ENCODE data around the gene TM4SF18.
"Not testable (repeated sequence)": the region's sequence is repeated elsewhere in the genome, so short reads cannot be mapped to it uniquely, and the experiment has no call there.

Gene TM4SF18

GRCh38 chr3:149382101-149382467 lies 48.6 kb upstream of the TM4SF18 start:
- ATAC-seq: peak; percentile 57
- TF ChIP-seq TOX (CRISPR knock-in tag; IDR thresholded peaks at IDR 0.05; ENCODE audit: borderline replicate concordance) (peak; percentile 21; the same call in 1 of the 2 replicates), ISL1 (CRISPR knock-in tag; IDR thresholded peaks at IDR 0.05) (peak; percentile 64), CSDC2 (CRISPR knock-in tag; IDR thresholded peaks at IDR 0.05) (no peak)

GRCh38 chr3:149381173-149382100 lies 48.0 kb upstream of the TM4SF18 start:
- no peak for ATAC-seq
- TF ChIP-seq ZC3H10 (CRISPR knock-in tag; IDR thresholded peaks at IDR 0.05): no peak
- TF ChIP-seq BACH2 (CRISPR knock-in tag; IDR thresholded peaks at IDR 0.05; ENCODE audit: borderline replicate concordance): no peak
- no peak for TF ChIP-seq CSDC2 (CRISPR knock-in tag; IDR thresholded peaks at IDR 0.05)
- no peak for TF ChIP-seq ISL1 (CRISPR knock-in tag; IDR thresholded peaks at IDR 0.05)
- TF ChIP-seq TOX (CRISPR knock-in tag; IDR thresholded peaks at IDR 0.05; ENCODE audit: borderline replicate concordance): no peak
- no peak for TF ChIP-seq OSR1 (CRISPR knock-in tag; IDR thresholded peaks at IDR 0.05)

- ATAC-seq: not testable (repeated sequence)
Observed at GRCh38 chr3:149380220-149380619, 46.8 kb upstream of the TM4SF18 start.

GRCh38 chr3:149378478-149379309 lies 45.3 kb upstream of the TM4SF18 start:
- TF ChIP-seq ZFP3 (CRISPR knock-in tag; IDR thresholded peaks at IDR 0.05): no peak
- no peak for TF ChIP-seq OSR1 (CRISPR knock-in tag; IDR thresholded peaks at IDR 0.05)
- no peak for TF ChIP-seq ESRRG (CRISPR knock-in tag; IDR thresholded peaks at IDR 0.05)
- TF ChIP-seq BACH2 (CRISPR knock-in tag; IDR thresholded peaks at IDR 0.05; ENCODE audit: borderline replicate concordance): no peak
- no peak for TF ChIP-seq CSDC2 (CRISPR knock-in tag; IDR thresholded peaks at IDR 0.05)
- no peak for TF ChIP-seq CREB5 (CRISPR knock-in tag; IDR thresholded peaks at IDR 0.05; ENCODE audit: low read depth)
- no peak for TF ChIP-seq TCF4 (CRISPR knock-in tag; IDR thresholded peaks at IDR 0.05; ENCODE audit: borderline replicate concordance)
- TF ChIP-seq PPARA (CRISPR knock-in tag; IDR thresholded peaks at IDR 0.05; ENCODE audit: borderline replicate concordance): no peak
- no peak for TF ChIP-seq ARNTL (CRISPR knock-in tag; IDR thresholded peaks at IDR 0.05; ENCODE audit: borderline replicate concordance, low read depth)
- no peak for TF ChIP-seq ZNF8 (CRISPR knock-in tag; IDR thresholded peaks at IDR 0.05)
- no peak for ATAC-seq

- peak; percentile 88 for ATAC-seq
- TF ChIP-seq RARB (CRISPR knock-in tag; IDR thresholded peaks at IDR 0.05) (0 out of 2 replicates have a peak, but pooled peaks have one; percentile 19), ZFP30 (CRISPR knock-in tag; IDR thresholded peaks at IDR 0.05) (no peak), ZFP3 (CRISPR knock-in tag; IDR thresholded peaks at IDR 0.05) (no peak), ZC3H10 (CRISPR knock-in tag; IDR thresholded peaks at IDR 0.05) (no peak), GLIS3 (CRISPR knock-in tag; IDR thresholded peaks at IDR 0.05) (no peak), ISL1 (CRISPR knock-in tag; IDR thresholded peaks at IDR 0.05) (no peak), SNAI2 (CRISPR knock-in tag; IDR thresholded peaks at IDR 0.05) (no peak), PPARA (CRISPR knock-in tag; IDR thresholded peaks at IDR 0.05; ENCODE audit: borderline replicate concordance) (no peak), ZNF8 (CRISPR knock-in tag; IDR thresholded peaks at IDR 0.05) (no peak)
Observed at GRCh38 chr3:149377408-149378364, 44.2 kb upstream of the TM4SF18 start, which contains the start of gene TM4SF1. Gene TM4SF1, minus strand, starts transcription at chr3:149377649. Its CDS starts 102 bp downstream, at chr3:149377547.

GRCh38 chr3:149376718-149377407 lies 43.4 kb upstream of the TM4SF18 start:
- peak; percentile 24 for ATAC-seq
- TF ChIP-seq POU6F1 (CRISPR knock-in tag; IDR thresholded peaks at IDR 0.05; ENCODE audit: borderline replicate concordance, low read depth): 0 out of 2 replicates have a peak, but pooled peaks have one; percentile 22
- TF ChIP-seq SNAI2 (CRISPR knock-in tag; IDR thresholded peaks at IDR 0.05): no peak
- TF ChIP-seq ESRRG (CRISPR knock-in tag; IDR thresholded peaks at IDR 0.05): no peak
- TF ChIP-seq ISL1 (CRISPR knock-in tag; IDR thresholded peaks at IDR 0.05): peak; percentile 74
